Measurements from ENCODE around the gene AHR.
"Not testable (repeated sequence)": the region's sequence is repeated elsewhere in the genome, so short reads cannot be mapped to it uniquely, and the experiment has no call there.

AHR gene

GRCh38 chr7:17392846-17393245, 94.4 kb downstream of the AHR start:
- H3K36me3 Mint-ChIP-seq (ENCODE audit: low read depth) = peaks cover 9% of the 10 kb centered on the region
- H3K27me3 Mint-ChIP-seq = peaks cover 18% of the 10 kb centered on the region
- H3K9me3 Mint-ChIP-seq = peaks cover 24% of the 10 kb centered on the region
- DNase-seq = no peak
- no peak overlapping the region for H3K27ac Mint-ChIP-seq
- no peaks in the 10 kb centered on the region for H3K4me1 Mint-ChIP-seq (ENCODE audit: low read depth)
- H3K4me3 Mint-ChIP-seq = no peak overlapping the region

GRCh38 chr7:17394563-17394962, 96.1 kb downstream of the AHR start:
- not testable (repeated sequence) for H3K4me1 Mint-ChIP-seq (ENCODE audit: low read depth); H3K27ac Mint-ChIP-seq; H3K36me3 Mint-ChIP-seq (ENCODE audit: low read depth); DNase-seq; H3K4me3 Mint-ChIP-seq
- Mint-ChIP-seq H3K27me3 (peaks cover 27% of the 10 kb centered on the region), H3K9me3 (peaks cover 24% of the 10 kb centered on the region)
